ENCODE results near the gene OPN1SW.

DNA sequence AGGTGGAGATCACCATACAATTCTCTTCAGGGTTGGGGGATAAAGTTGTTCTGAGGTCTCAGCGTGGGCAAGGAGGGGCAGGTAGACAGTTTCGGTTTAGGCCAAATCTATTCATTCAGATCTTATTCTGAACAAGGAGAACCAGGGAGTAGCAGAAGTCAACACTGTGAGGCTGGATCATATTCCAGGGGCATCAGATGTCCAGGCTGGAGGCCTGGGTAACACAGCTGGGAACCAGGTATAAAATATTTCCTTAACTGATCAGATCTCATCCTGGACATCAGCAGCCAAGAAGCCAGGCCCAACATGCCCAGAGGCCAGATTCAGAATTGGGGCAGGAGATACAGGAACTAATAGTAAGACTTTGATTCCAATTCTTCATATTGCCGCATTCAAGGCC lies 35.4 kb upstream of the OPN1SW start:
- TF ChIP-seq EZH2 (IDR thresholded peaks at IDR 0.05; ENCODE audit: insufficient read depth, poor library complexity, severe bottlenecking) (no peak), EZH2phosphoT487 (IDR thresholded peaks at IDR 0.05; ENCODE audit: insufficient read depth, low read depth) (no peak)

All from GM23248 (cell line).